ENCODE measurements around the gene ARL6IP5. TPM values are rescaled to one million over a fixed set of nuclear protein-coding genes. Genes with fewer than 3 reads are reported as not detected.

Gene ARL6IP5
- total and polyA plus RNA-seq, 2 donors (not counting 3 experiments of a cell fraction or from before 2014, with no cell fraction given) = 96.9 to 116 TPM

DNA sequence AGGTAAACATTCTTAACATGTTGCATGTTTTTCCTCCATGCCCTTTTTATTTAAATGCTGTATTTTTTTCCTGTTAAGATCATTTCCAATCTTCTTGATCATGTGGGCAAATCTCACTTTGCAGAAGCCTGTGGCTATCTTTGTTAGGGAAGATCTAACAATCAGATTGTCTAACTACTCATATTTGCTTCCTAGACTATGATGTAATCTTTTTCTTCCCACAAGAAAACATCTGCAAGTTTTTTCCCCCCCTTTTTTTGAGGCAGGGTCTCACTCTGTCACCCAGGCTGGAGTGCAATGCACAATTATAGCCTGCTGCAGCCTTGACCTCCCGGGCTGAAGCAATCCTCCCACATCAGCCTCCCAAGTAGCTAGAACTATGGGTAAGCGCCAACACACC, 52.7 kb downstream of the ARL6IP5 start:
- Histone ChIP-seq H3K79me2 (ENCODE audit: control insufficient read depth, insufficient read depth, low read length) (no peaks in the 10 kb centered on the region), H3K4me1 (ENCODE audit: control insufficient read depth, extremely low read depth, insufficient read depth, low read length) (no peaks in the 10 kb centered on the region), H4K20me1 (replicated peaks; ENCODE audit: control insufficient read depth, extremely low read depth, insufficient read depth, low read length) (no peaks in the 10 kb centered on the region), H3K4me2 (ENCODE audit: insufficient read depth, low read length) (no peak overlapping the region), H3K27ac (ENCODE audit: insufficient read depth, low read depth, low read length) (no peak overlapping the region), H3K36me3 (ENCODE audit: control insufficient read depth in 2 of 2, extremely low read depth in 1 of 2, insufficient read depth in 2 of 2, low read length in 2 of 2) (no peaks in the 10 kb centered on the region), H3K9ac (replicated peaks; ENCODE audit: extremely low read depth, insufficient read depth, low read length) (no peak overlapping the region), H3K4me3 (replicated peaks in 1 of 3; ENCODE audit: insufficient read depth in 1 of 3, low read depth in 1 of 3, low read length in 3 of 3) (no peak overlapping the region), H2AFZ (ENCODE audit: low read depth, low read length) (no peak overlapping the region), H3K27me3 (ENCODE audit: control insufficient read depth in 2 of 2, insufficient read depth in 2 of 2, low read length in 2 of 2) (no peaks in the 10 kb centered on the region), H3K9me1 (replicated peaks; ENCODE audit: control insufficient read depth, extremely low read depth, insufficient read depth, low read length) (no peaks in the 10 kb centered on the region), H3K9me3 (replicated peaks; ENCODE audit: control insufficient read depth, insufficient read depth, low read length) (no peaks in the 10 kb centered on the region)
- DNase-seq (ENCODE audit: low read depth, low spot score) (no peak), FAIRE-seq (no peak)
- ChIA-PET CTCF (interaction anchor here (1.2 to 1.5 kb wide), 2 partner anchors 10 to 15 kb away, joined by 3 to 6 read pairs; partner anchors contain the start of gene LMOD3), POLR2A (no interaction called here)
- intact Hi-C loops (cut with micrococcal nuclease) (no loop called here), dilution Hi-C loops (cut with MboI; ENCODE audit: extremely low pct_ligation_motif_present, low sequenced_read_pairs) (no loop called here)
- BruUV-seq (replicated peaks) = no TSS peak
- TF ChIP-seq POLR2AphosphoS5 (IDR thresholded peaks at IDR 0.05; ENCODE audit: insufficient read depth, low read depth, low read length) = no peak

DNA sequence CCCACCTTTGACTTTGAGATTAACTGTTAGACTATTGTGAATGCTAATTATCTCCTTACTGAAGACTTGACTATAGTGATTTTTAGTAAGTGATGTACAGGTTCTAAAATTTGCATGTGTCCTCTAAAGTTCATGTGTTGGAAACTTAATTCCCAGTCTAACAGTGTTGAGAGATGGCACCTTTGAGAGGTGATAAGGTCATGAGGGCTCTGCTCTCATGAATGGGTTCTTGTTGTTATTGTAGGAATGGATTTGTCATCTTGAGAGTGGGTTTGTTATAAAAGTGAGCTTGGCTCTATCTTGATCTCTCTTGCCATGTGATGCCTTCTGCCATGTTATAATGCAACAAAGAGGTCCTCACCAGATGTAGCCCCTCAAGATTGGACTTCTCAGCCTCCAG, 56.6 kb downstream of the ARL6IP5 start:
- H3K4me2 ChIP-seq (ENCODE audit: insufficient read depth, low read length) = no peak overlapping the region
- no peaks in the 10 kb centered on the region for H3K9me1 ChIP-seq (replicated peaks; ENCODE audit: control insufficient read depth, extremely low read depth, insufficient read depth, low read length)
- dilution Hi-C loops (cut with MboI; ENCODE audit: extremely low pct_ligation_motif_present, low sequenced_read_pairs) = no loop called here
- no peaks in the 10 kb centered on the region for H3K27me3 ChIP-seq (ENCODE audit: control insufficient read depth in 2 of 2, insufficient read depth in 2 of 2, low read length in 2 of 2)
- ChIA-PET CTCF (no interaction called here), POLR2A (no interaction called here)
- no peak overlapping the region for H2AFZ ChIP-seq (ENCODE audit: low read depth, low read length)
- intact Hi-C loops (cut with micrococcal nuclease) = no loop called here
- no peak for DNase-seq (ENCODE audit: low read depth, low spot score)
- no peak overlapping the region for H3K9ac ChIP-seq (replicated peaks; ENCODE audit: extremely low read depth, insufficient read depth, low read length)
- no peaks in the 10 kb centered on the region for H3K79me2 ChIP-seq (ENCODE audit: control insufficient read depth, insufficient read depth, low read length)
- H4K20me1 ChIP-seq (replicated peaks; ENCODE audit: control insufficient read depth, extremely low read depth, insufficient read depth, low read length) = no peaks in the 10 kb centered on the region
- no peak overlapping the region for H3K4me3 ChIP-seq (replicated peaks in 1 of 3; ENCODE audit: insufficient read depth in 1 of 3, low read depth in 1 of 3, low read length in 3 of 3)
- no peak overlapping the region for H3K27ac ChIP-seq (ENCODE audit: insufficient read depth, low read depth, low read length)
- no peak for FAIRE-seq
- no peaks in the 10 kb centered on the region for H3K4me1 ChIP-seq (ENCODE audit: control insufficient read depth, extremely low read depth, insufficient read depth, low read length)
- TF ChIP-seq FOS (IDR thresholded peaks at IDR 0.05; ENCODE audit: borderline replicate concordance, insufficient read depth, low read length) (no peak), JUN (IDR thresholded peaks at IDR 0.05; ENCODE audit: borderline replicate concordance, insufficient read depth, insufficient read length, low read depth) (no peak), EZH2 (IDR thresholded peaks at IDR 0.05; ENCODE audit: borderline replicate concordance, low read depth, low read length, severe bottlenecking) (no peak), POLR2A (IDR thresholded peaks at IDR 0.05; ENCODE audit: low read depth, low read length) (no peak), GATA2 (IDR thresholded peaks at IDR 0.05; ENCODE audit: insufficient read depth, insufficient read length, low read depth, low read length) (no peak), MYC (IDR thresholded peaks at IDR 0.05; ENCODE audit: low read depth, low read length) (no peak), POLR2AphosphoS5 (IDR thresholded peaks at IDR 0.05; ENCODE audit: insufficient read depth, low read depth, low read length) (no peak)
- TF ChIP-seq, protein P1, sequence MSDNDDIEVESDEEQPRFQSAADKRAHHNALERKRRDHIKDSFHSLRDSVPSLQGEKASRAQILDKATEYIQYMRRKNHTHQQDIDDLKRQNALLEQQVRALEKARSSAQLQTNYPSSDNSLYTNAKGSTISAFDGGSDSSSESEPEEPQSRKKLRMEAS (IDR thresholded peaks at IDR 0.05; ENCODE audit: insufficient read depth, insufficient read length) = no peak
- TF ChIP-seq, protein P2, sequence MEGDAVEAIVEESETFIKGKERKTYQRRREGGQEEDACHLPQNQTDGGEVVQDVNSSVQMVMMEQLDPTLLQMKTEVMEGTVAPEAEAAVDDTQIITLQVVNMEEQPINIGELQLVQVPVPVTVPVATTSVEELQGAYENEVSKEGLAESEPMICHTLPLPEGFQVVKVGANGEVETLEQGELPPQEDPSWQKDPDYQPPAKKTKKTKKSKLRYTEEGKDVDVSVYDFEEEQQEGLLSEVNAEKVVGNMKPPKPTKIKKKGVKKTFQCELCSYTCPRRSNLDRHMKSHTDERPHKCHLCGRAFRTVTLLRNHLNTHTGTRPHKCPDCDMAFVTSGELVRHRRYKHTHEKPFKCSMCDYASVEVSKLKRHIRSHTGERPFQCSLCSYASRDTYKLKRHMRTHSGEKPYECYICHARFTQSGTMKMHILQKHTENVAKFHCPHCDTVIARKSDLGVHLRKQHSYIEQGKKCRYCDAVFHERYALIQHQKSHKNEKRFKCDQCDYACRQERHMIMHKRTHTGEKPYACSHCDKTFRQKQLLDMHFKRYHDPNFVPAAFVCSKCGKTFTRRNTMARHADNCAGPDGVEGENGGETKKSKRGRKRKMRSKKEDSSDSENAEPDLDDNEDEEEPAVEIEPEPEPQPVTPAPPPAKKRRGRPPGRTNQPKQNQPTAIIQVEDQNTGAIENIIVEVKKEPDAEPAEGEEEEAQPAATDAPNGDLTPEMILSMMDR (IDR thresholded peaks at IDR 0.05; ENCODE audit: extremely low read depth in 1 of 2, insufficient read depth in 1 of 2, low read depth in 1 of 2, low read length in 2 of 2) = no peak
- no TSS peak for BruUV-seq (replicated peaks)
- no peaks in the 10 kb centered on the region for H3K36me3 ChIP-seq (ENCODE audit: control insufficient read depth in 2 of 2, extremely low read depth in 1 of 2, insufficient read depth in 2 of 2, low read length in 2 of 2)
- no peaks in the 10 kb centered on the region for H3K9me3 ChIP-seq (replicated peaks; ENCODE audit: control insufficient read depth, insufficient read depth, low read length)
